Cardiac septum (tissue), 1 donor: ENCODE data around the gene ZNF236. TPM values are rescaled to one million over a fixed set of nuclear protein-coding genes. Genes with fewer than 3 reads are reported as not detected.

Experiments
- DNase-seq: peaks from one replicate; pipeline ENCODE4 v3.0.0-alpha.2; 2020; ENCODE audit warnings: low spot score
- intact Hi-C: fragments of 100-400 bp; cut with DNase I; formaldehyde crosslinking; loops from one replicate; pipeline ENCODE4 v1.14.0; 2022
- total RNA-seq: library from RNA; stranded (reverse); fragmentation: NEBNext Ultra II Directional; extraction: Animal tissue kit (Norgen Biotek cat#: 25700); gene quantifications from one replicate; pipeline ENCODE4 v1.2.1, GENCODE V29; 2021
- donor health status: DM: no; HTN: no; CAD: no.

Gene ZNF236
- total RNA-seq, 1 donor from 2014 or later: 12.7 TPM

GRCh38 chr18:76817888-76818611, 4.3 kb upstream of the ZNF236 start:
- DNase-seq: no peak
- intact Hi-C loops: no loop called here

DNA sequence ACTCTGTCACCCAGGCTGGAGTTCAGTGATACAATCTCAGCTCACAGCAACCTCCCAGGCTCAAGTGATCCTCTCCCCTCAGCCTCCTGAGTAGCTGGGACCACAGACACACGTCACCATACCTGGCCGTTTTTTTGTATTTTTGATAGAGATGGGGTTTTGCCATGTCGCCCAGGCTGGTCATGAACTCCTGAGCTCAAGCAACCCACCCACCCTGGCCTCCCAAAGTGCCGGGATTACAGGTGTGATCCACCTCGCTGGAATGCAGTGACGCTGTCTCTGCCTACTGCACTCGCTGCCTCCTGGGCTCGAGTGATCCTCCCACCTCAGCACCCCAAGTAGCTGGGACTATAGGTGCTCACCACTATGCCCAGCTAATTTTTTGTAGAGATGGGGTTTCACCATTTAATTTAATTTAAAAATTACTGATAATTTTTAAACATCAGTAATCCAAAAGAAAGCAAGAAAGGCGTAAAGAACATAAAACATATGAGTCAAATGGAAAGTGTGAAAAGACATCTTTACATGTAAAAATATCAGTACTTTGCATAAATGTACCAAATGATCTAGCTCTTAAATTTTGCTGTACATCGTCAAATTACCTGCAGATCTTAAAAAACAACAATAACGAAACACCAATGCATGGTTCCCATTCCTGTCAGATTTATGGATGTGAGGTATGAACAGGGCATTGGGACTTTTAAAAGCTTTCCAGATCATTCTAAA, 2.8 kb upstream of the ZNF236 start:
- intact Hi-C loops: loop anchor here (10.0 kb wide), 2 partner anchors 335 to 1605 kb away; partner anchors contain the start of gene TSHZ1
- no peak for DNase-seq

- DNase-seq: no peak
- intact Hi-C loops: loop anchor here (10.0 kb wide), 2 partner anchors 337 to 1607 kb away; partner anchors contain the start of gene TSHZ1
These were observed 942 bp upstream of the ZNF236 start for GRCh38 chr18:76821356-76821874.

GRCh38 chr18:76821875-76822505, 367 bp upstream of the ZNF236 start:
- intact Hi-C loops: loop anchor here (10.0 kb wide), 2 partner anchors 337 to 1607 kb away; partner anchors contain the start of gene TSHZ1
- DNase-seq: no peak

DNA sequence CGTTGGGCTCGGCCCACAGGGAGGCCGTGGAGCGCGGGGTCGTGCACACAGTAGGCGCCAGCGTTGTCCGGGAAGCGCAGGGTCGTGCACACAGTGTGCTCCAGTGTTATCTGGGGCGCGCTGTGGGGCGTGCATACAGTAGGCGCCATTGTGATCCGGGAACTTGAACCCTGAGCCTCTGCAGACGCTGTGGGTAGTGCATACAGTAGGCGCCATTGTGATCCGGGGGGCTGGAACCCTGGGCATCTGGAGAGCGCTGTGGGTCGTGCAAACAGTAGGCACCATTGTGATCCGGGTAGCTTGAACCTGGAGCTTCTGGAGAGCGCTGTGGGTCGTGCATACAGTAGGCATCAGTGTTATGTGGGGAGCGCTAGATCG, 793 bp downstream of the ZNF236 start:
- no peak for DNase-seq

DNA sequence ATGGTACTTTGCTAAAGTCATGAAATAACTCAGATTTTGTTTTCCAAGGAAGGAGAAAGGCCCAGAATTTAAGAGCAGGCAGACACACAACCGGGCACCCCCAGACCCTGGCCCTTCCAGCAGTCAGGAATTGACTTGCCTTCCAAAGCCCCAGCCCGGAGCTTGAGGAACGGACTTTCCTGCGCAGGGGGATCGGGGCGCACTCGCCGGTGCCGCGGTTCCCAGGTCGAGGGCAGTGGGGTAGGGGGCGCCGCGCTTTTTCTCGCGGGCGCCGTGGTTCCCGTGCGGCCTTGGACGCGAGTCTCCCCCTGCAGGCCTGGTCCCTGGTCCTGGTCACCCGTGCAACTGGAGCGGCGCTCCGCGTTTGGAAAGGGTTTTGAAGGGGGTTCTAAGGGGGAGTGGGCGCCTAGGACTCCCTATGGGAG, 1.2 kb downstream of the ZNF236 start:
- intact Hi-C loops: loop anchor here (10.0 kb wide), 2 partner anchors 339 to 1609 kb away; partner anchors contain the start of gene TSHZ1
- no peak for DNase-seq

More for the DNA sequence above, 793 bp downstream of the ZNF236 start:
- intact Hi-C loops: loop anchor here (10.0 kb wide), 2 partner anchors 338 to 1608 kb away; partner anchors contain the start of gene TSHZ1

DNA sequence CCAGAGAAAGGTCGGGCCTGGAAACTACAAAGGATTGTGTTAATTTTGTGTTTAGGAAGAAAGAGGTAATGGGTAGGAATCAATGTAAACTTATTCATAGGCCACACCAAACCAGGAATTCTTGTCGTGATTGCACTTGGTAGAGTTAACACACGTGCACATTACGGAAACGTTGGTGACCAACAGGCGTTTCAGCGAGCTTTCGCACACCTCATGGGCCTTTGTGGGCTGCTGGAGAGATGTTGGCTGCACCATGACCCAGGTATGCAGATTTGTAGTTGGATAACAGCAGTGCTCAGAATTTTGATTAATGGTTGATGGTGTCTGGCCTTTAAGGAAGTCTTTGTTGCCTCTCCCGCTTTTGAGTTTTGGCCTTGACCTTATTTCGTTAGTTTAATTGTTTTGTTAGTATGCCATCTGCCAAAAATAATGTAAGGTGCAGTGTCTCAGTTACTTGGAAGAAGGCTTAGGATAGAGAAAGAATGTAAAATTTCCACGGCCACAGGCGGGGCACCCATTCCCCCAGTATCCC, 1.9 kb downstream of the ZNF236 start:
- DNase-seq: no peak
- intact Hi-C loops: loop anchor here (10.0 kb wide), 2 partner anchors 339 to 1609 kb away; partner anchors contain the start of gene TSHZ1

GRCh38 chr18:76824754-76825153, 2.4 kb downstream of the ZNF236 start:
- DNase-seq: no peak
- intact Hi-C loops: loop anchor here (10.0 kb wide), 2 partner anchors 340 to 1610 kb away; partner anchors contain the start of gene TSHZ1

GRCh38 chr18:76827205-76828200, 5.1 kb downstream of the ZNF236 start:
- DNase-seq: no peak
- intact Hi-C loops: loop anchor here (10.0 kb wide), 2 partner anchors 343 to 1613 kb away; partner anchors contain the start of gene TSHZ1

- intact Hi-C loops: loop anchor here (10.0 kb wide), 1 partner anchor 450 kb away; no protein-coding TSS in a partner anchor
- DNase-seq: no peak
These were observed 12.0 kb downstream of the ZNF236 start for GRCh38 chr18:76834379-76834778.

DNA sequence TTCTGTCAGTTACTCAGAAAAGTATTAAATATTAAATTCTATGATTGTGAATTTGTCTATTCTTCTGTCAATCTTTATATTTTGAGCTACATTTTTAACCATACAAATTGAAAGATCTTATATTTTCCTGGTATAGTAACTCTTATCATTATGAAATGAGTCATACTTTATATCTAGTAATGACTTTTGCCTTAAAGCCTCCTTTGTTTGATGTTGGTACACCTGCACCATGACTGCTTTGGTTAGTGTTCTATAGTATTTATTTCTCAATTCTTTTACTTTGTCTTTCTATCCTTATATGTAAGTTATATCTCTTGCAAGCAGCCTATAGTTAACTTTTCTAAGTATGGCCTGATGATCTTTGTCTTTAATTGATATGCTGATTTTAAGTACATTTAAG, 13.0 kb downstream of the ZNF236 start:
- intact Hi-C loops: loop anchor here (10.0 kb wide), 1 partner anchor 451 kb away; no protein-coding TSS in a partner anchor
- no peak for DNase-seq

DNA sequence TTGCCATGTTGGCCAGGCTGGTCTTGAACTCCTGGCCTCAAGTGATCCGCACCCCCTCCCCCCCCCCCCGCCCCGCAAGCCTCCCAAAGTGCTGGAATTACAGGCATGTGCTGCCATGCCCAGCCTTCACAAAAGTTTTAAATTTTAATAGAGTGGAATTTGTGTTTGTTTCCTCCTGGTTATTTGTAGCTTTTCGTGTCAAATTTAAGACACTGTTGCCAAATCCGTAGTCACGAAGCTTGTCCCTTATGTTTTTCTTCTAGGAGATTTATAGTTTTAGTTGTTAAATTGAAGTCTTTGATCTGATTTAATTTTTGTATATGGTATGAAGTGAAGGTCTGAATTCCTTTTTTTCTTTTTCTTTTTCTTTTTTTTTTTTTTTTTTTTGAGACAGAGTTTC, 14.7 kb downstream of the ZNF236 start:
- intact Hi-C loops: loop anchor here (10.0 kb wide), 1 partner anchor 452 kb away; no protein-coding TSS in a partner anchor
- DNase-seq: no peak

DNA sequence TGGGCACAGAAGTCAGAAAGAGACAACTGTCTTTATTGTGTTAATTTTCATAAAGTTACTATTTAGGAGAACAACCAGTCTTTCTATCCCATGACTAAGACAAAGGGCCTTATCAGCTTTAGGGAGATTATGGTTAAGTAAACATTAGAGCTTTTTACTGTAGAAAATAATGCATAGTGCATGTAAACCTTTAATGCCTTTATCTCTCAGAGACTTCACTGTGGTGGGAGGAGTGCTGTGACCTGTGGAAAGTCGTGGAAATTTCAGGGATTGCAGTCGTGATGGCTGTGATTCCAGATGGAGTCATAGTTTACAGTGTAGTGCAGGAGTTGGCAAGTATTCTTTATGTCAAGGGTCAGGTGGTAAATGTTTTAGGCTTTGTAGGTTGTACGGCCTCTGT, 15.8 kb downstream of the ZNF236 start:
- no peak for DNase-seq
- intact Hi-C loops: loop anchor here (10.0 kb wide), 1 partner anchor 453 kb away; no protein-coding TSS in a partner anchor

- intact Hi-C loops: loop anchor here (10.0 kb wide), 1 partner anchor 454 kb away; no protein-coding TSS in a partner anchor
- no peak for DNase-seq
These were observed 16.9 kb downstream of the ZNF236 start for GRCh38 chr18:76839086-76839794.

DNA sequence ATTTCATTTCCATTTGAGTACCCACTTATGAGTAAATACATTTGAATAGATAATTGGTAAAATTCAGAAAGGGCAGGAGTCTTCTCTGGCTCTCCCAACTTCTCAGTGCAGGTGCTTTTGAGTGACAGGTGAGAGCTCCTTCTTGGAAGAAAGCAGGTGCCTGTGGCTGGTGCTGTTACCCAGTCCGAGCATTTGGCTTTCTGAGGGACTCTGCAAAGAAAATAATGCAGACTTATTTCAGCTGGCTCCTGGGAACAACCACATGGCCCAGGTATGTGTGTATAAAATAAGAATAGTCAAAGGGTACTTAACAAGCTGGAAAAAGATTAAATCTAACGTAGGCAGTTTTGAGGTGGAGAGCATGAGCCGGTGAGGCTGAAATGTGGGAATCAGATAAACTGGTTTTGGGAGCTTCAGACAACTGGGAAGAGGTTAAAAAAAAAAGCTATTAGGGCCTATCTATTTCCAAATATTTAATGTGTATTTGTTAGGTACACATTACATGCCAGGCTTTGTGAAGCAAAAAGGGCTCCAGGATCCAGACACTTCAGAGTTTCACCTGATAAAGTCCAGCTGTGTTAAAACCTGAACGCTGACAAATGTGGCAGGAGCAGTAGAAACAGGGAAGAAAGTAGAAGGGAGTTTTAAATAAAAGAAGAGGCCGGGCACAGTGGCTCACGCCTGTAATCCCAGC, 20.6 kb downstream of the ZNF236 start:
- intact Hi-C loops: no loop called here
- DNase-seq: no peak

GRCh38 chr18:76844144-76844543, 21.8 kb downstream of the ZNF236 start:
- intact Hi-C loops: no loop called here
- DNase-seq: no peak
